IPS DF 4.7 (cell line): Measurements from ENCODE around the gene HCCS.

Source experiments
- DNase-seq: peaks from one replicate; pipeline ENCODE4 v3.0.0-alpha.2; 2013; ENCODE audit warnings: low spot score; ENCODE audit errors: extremely low read depth

The HCCS gene

DNA sequence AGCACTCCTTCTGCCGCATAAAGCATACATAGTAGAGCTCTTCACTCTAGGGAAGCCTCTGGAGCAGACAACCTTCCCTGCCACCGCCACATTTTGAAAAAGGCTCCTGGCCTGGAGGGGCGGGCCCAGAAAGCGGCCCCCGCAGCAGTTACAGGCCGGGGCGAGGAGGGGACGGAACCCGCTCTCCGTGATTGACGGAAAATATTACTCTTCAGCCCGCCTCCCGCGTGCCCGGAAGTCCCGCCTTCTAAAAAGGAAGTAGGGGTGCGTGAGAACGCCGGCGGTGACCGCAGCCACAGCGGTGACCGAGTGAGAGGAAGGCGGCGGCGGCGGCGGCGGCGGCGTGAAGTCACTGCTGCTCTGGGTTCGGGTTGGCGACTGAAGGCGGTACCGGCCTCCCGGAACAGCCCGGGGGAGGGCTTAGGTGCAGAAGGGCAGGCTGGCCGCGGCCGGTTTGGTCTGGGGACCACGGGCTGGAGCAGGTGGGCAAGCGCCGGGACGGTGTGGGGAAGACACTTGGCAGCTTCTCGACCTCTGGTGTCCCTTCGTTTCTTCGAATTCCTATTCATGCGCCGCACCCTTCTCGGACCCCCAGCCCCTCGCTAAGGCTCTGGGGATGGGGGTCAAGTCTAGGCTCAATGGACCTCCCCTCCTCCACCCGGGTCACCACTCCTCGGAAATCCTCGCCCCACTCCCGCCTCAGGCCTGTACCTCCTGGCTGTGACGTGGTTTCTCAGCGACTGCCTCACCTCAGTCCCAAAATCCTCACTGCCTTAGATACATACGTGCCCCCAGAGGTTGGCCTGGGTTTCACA, at the start of gene HCCS:
HCCS (plus strand) TSS at position 296 of the 815 bp plus-strand sequence. CDS start 729 bp downstream, outside the sequence.
- DNase-seq: no peak

DNA sequence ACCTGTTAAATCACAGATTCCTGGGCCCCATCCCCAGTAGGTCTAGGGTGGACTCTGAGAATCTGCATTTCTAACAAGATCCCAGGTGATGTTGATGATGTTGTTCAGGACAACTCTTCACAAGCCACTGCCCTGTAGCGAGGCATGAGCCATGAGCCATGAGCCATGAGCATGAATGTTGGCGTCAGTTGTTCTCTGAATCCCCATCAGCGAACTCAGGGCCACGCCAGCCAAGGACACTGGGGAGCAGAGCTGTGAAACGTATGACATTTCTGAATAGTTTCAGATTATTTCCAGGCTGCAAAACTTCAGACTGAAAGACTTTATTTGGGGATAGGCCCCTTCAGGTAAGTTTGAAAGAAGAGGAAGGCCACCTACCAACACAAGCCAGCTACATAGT, 46.9 kb upstream of the HCCS start:
- DNase-seq: no peak

DNA sequence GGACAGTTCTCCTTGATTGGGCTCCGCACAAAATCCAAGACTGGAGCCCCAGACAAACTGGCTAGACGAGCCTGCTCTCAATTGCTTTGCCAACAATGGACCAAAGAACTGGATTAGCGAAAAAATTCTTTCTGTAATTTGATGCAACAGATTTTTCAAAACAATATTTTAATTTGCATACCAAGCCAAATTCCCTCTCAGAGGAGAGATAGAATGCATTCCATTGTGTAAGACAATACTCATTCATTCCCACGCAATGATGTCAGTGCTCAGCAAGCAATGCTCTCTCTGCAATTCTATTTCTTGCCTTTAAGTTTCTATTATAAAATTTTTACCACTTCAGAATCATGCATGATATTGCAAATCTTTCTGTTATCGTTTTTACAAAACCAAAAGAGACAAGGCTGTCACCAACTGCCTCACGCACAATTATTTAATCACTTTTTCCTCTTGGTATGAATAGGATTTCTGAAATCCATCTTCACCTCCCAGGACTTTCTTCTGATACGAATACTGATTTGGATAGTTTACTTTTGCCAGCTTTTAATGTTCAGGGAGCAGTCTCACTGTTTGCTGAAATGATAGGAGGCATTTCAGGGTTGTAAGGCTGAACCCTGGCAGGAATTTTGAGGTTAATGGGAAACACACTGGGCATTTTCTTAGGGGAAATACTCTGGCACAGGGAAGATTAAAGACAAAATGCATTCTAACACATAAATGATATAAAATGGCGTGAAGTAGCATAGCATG, 46.1 kb upstream of the HCCS start:
- DNase-seq: no peak

DNA sequence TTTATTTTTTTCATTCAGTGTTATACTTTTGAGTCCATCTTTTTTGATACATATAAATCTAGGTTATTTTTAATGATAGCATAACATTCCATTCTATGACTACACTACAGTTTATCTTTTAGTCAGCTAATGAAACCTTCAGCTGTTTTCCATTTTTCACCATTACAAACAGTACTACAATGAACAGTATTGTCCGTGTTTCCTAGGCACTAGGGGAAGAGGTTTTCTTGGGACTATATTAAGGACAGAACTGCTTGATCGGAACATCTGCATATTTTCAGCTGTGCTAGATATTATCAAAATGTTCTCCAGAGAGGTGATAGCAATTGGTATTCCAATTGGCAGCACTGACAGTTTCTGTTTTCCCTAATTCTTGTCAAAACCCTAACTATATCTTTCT, 44.3 kb upstream of the HCCS start:
- DNase-seq: no peak

DNA sequence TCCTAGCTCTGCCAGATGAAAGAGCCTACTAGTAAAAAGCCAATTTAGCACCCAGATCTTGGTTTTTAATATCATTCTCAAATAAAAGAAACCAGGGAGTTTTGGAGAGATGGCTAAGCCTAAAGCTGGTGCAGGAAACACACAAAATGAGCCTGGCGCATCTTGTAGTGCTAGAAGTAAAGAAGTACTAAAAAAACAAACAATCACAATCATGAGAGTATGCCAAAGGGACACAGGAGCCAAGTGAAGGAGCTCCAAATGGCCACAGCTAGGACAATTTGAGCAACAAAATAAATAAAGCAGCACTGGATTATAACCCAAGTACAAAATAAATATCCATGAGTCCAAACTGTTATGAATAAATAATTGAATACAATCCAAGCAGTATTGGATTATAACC, 37.8 kb upstream of the HCCS start:
- DNase-seq: no peak

DNA sequence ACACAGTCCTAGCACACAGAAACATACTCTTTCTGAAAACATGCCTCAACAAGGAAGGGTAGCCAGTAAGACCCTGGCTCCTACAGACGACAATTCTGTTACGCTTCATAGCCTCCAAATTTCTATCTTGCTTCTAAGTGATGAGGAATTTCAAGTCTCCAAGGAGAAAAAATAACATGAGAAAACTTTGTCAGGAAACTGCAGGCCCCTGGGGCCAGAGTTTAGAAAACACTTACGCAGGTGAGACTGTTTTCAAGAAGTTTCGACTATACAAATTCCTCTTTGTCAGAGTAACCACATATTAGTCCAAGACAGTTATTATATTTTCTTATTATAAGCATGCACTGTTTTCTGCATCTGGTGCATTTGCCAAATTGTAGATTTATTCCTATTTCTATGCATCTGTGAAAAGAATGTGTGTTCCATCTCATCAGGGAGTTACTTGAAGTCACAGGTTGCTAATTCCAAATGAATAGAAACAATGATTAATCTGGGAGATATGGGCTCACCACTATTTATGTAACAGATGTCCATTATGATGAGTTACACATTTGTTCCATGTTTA, 30.3 kb upstream of the HCCS start:
- no peak for DNase-seq

DNA sequence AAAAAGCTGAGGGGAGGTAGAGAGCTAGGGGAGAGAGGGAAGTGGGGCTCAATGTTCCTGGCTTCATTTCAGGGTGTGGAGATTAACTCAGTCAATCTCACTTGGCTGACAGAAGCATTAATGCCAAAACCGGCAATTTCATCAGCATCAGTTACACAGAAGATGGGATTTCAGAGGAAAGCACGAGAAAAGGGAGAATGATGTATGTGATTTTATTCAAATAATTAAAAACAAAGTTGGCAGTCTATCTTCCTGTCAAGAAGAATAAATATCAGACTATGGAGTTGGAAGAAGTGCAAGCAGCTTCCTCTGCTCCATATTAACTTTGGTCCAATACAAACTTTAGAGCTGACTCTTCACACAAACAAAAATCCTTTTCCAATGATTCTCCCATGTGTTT, 29.6 kb upstream of the HCCS start:
- no peak for DNase-seq

DNA sequence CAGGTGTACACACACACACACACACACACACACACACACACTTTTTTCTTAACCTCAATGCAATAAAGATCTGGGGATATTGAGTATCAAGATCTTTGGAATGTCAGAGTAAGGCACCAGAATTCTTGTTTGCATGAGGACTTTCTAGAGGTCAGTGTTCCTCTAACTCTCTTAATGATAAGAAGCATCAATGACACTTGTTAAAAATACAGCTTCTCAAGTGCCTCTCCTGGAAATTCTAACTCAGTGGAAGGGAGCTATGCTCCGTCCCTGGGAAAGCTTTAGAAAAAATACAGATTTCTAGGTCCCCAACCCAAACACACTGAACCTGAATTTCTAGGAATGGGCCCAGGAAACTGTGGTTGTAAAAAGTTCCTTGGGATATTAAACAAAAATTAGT, 25.8 kb upstream of the HCCS start:
- no peak for DNase-seq

DNA sequence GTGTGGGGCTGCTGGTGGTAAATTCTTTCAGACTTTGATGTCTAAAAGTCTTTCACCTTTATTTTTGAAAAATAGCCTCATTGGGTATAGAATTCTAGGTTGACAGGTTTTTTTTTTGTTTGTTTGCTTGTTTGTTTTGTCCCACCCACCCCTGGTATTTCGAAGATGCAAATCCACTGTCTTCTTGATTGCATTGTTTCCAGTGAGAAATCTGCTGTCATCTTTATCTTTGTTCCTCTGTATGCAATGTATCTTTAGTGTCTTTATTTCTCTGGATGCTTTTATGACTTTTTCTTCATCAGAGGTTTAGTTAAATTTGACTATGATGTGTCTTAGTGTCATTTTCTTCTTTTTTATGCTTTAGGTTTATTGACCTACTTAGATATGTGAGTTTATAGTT, 21.3 kb upstream of the HCCS start:
- DNase-seq: no peak

DNA sequence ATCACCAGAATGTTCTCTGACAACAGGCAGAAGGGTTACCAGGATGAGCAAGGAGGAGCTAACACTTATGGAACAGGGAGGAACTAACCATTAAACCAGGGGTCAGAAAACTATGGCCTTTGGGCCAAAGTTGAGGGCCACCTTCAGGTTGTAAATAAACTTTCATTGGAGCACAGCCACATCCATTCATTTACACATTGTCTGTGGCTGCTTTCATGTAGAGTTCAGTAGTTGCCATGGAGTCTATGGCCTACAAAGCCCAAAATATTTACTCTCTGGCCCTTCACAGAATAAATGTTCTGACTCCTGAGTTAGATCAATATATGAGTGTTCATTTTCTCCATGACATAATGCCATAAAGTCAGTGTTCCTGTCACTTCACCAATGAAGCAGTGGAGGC, 13.2 kb upstream of the HCCS start:
- DNase-seq: no peak

DNA sequence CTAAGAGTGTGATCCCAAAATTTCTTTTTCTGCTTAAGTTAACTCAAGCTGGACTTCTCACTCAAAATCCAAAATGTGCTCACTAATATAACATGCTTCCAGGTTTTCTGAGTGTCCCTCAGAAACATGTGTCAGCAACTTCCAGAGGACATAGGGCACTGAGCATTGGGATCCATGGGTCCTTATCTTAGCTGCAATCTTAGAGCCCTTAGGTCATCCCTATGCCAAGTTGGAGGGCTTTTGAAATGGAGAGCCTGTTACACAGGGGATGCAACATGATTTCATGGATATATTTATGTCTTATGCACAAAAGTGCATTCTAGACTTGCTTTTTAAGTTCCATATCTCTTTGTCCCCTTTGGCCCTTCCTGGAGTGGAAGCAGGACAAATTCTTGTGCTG, 11.7 kb upstream of the HCCS start:
- DNase-seq: no peak

DNA sequence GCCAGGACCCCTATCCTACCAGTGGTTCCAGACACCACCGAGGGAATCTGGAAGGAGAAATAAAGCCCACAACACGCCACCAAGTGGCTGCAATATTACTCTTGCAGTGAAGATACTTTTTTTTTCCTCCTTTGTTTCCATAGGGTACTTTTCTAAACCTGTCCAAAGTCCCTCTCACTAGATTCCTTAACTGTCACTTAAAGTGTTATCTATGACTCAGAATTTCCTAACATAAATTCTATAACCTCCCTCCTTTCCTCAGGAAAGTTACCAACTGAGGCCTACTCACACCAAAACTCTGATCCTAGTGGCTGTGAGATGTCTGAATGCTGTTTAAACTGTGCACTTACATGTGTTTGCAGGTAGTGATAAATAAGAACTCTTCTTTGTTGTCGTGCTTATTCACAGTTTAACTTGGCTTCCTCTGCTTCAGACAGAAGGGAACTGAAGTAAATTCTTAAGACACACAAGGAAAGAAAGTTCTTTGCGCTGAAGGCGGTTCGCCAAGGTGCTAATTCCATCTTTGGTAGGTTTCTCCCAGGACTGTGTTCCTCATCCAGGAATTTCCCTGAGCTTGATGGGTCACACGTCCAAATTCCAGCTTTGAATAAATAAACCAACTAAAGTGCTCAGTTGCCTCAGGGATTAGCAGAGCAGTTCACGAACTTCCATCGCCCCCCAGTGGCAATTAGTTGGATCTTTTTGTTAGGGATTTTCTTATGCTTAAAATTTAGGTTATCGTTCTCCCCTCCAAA, 10.7 kb upstream of the HCCS start:
- DNase-seq: no peak

DNA sequence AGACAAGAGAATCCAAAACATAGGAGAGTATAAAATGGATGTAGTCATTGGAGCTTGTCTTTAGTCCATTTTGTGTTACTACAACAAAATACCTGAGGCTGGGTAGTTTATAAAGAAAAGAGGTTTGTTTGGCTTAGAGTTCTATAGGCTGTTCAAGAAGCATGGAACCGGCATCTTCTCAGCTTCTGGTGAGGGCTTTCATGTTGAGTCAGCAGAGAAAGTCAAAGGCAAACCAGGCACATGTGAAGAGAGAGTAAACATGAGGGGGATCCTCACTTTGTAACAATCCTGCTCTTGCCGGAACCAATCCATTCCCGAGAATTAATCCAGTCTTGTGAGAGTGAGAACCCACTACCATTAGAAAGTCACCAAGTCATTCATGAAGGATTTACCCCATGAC, 8.1 kb upstream of the HCCS start:
- no peak for DNase-seq

DNA sequence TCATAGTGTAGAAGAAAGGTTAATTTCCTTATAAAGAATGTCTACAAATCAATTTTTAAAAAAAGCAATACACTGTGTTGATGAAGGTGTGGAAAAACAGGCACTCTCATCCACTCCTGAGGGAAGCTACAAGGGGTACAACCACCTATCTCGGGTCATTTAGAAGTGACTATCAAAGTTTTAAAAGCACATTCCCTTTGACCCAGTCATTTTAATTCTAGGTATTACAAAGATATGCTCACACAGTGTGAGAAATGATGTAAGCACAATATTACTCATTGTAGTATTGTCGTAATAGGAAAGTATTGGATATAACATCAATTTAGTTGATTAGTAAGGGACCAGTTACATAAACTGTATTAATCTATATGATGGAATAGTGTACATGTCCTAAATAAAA, 7.4 kb upstream of the HCCS start:
- DNase-seq: no peak

DNA sequence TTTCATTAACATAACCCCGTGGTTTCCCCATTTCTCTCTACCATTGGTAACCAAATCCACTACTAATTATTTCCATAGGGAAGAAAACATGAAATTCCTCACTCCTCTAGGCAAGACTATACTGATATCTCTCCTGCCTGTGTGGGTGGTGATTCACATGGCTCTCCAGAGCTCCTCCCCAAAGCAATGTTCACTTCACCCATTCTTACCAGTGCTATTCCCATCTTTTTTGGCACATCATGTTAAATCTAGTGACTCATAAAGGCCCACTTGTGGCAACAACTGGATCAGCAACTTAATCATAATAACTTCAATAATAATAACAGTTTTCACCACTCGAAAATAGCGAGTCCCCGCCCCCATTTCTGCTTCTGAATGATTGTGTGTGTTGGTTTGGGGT, 6.1 kb upstream of the HCCS start:
- no peak for DNase-seq

DNA sequence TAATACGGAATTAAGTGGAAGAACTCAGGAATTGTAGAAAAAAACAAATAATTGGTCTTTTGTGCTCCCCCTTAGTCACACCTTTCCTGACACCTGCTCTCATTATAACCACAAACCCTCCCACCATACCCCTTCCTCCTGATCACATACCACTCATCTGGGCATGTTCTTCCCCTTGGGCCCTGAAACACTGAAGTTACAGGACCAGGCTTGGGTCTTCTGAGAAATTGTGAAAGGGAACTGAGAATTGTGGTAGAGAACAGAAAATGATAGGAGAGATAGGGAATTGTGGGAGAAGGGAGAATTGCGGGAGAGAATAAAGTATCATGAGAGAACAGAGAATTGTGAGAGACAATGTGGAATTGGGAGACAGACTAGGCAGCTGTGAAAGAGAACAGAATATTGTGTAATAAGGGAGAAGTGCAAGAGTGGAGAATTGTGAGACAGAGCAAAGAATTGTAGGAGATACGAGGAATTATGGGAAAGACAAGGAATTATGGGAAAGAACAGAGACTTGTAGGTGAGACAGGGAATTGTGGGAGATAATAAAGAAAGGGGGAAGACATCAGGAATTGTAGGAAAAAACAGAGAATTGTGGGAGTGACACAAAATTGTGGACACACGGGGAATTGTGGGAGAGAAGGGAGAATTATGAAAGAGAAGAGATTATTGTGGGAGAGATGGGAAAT, 2.7 kb upstream of the HCCS start:
- DNase-seq: no peak

DNA sequence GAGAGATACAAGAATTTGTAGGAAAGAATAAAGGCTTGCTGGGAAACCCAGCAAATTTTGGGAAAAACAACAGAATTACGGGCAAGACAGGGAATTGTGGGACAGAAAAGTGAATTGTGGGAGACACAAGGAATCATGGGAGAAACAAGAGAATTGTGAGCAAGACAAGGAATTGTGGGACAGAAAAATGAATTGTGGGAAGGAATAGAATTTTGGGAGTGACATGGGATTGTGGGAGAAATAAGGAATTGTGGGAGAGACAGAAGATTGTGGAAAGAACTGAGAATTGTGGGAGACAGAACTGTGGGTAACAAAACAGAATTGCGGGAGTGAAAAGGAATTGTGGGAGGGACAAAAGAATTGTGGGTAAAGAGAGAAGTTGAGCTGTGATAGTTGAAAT, 1.2 kb upstream of the HCCS start:
- DNase-seq: no peak

DNA sequence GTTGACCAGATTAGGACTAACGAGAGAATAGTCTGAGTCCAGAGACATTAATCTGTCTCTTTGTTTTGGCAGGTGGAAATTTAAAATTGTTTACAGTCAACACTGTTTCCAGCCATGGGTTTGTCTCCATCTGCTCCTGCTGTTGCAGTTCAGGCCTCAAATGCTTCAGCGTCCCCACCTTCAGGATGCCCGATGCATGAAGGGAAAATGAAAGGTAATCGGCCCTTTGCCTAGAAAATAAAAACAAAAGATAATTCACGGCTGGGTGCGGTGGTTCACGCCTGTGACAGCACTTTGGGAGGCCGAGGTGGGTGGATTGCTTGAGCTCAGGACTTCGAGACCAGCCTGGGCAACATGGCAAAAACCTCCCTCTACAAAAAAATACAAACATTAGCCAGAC, 815 bp downstream of the HCCS start:
- no peak for DNase-seq

DNA sequence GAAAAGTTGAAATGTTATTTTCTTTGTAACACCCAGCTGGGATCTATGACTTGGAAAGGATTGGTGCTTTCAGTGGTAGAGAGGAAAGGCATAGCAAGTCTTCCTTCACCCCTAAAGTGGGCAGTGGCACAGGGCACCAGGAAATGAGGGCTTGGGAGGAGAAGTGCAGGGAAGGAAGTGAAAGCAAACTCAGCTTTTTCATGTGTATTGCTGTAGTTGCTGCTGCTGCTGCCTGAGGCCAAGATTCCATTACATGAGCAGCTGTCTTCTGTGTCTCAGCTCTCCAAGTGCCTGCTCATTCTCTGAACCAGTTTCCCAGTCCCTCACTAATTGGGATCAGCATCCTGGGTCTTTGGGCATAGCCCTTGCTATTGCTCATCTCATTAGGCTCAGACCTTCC, 2.6 kb downstream of the HCCS start:
- DNase-seq: no peak

DNA sequence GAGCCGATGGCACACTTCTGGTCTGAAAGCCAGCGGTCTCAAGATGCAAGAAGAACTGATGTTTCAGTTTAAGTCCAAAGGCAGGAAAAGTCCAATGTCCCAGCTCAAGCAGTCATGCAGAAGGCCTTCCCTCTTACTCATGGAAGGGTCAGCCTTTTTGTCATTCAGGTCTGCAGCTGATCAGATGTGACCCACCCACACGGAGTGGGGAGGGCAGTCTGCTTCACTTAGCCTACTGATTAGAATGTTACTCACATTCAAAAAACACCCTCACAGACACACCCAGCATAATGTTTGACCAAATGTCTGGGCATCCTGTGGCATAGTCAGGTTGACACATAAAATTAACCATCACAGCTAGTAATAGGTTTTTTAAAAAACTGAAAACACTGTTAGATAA, 6.6 kb downstream of the HCCS start:
- no peak for DNase-seq

DNA sequence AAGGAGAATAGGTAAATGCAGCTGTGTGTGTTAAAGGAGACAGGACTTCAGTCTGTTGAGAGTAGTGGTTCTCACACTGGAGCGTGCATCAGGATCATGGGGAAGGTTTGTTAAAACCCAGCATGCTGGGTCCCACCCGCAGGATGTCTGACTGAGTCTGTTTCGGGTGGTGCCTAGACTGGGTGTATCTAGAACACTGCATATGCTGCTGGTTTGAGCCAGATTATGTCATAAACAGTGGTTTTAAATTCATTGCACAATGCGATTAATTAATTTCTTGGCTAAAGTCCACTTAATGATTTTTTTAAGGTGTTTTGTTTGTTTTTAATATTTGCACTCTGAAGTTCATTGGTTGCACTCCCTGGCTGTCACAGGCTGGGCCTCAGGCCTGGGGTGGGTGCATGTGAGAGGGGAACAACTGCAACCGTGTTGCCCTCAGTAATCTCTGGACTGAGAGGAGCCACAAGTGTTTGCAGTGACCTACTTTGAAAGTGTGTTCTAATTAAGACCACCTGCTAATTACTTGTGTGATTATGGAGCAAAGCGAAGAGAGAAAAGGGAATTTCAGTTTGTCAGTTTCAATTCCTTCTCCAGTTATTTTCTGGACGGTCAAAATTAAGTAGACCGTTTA, 8.3 kb downstream of the HCCS start:
- DNase-seq: no peak
